ENCODE data around the gene MYO15A. TPM values are rescaled to one million over a fixed set of nuclear protein-coding genes. Genes with fewer than 3 reads are reported as not detected.

Gene MYO15A
- total RNA-seq, 1 donor from 2014 or later: 0.52 TPM

DNA sequence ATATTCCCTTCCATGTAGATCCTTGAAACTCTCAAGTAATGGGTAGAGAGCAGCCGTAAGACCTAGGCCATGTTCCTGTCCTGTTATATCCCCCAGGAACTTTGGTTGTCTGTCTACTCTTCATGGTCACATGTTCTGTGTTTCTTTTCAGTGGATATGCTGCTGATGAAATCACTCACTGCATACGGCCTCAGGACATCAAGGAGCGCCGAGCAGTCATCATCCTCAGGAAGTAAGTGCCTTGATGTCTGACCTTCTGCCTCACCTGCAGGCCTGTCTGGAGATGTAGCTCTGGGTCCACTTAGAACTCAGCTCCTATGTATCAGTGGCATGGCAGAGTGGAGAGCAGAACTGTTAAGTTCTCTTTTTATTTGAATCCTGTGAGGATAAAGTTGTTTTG lies 86.2 kb downstream of the MYO15A start:
- TF ChIP-seq, protein P1, sequence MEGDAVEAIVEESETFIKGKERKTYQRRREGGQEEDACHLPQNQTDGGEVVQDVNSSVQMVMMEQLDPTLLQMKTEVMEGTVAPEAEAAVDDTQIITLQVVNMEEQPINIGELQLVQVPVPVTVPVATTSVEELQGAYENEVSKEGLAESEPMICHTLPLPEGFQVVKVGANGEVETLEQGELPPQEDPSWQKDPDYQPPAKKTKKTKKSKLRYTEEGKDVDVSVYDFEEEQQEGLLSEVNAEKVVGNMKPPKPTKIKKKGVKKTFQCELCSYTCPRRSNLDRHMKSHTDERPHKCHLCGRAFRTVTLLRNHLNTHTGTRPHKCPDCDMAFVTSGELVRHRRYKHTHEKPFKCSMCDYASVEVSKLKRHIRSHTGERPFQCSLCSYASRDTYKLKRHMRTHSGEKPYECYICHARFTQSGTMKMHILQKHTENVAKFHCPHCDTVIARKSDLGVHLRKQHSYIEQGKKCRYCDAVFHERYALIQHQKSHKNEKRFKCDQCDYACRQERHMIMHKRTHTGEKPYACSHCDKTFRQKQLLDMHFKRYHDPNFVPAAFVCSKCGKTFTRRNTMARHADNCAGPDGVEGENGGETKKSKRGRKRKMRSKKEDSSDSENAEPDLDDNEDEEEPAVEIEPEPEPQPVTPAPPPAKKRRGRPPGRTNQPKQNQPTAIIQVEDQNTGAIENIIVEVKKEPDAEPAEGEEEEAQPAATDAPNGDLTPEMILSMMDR (IDR thresholded peaks at IDR 0.05): no peak
- H3K4me3 Mint-ChIP-seq (ENCODE audit: unreplicated experiment): no peak overlapping the region
- H3K4me1 Mint-ChIP-seq (ENCODE audit: low read depth): peaks cover 35% of the 10 kb centered on the region
- H3K27me3 Mint-ChIP-seq (ENCODE audit: low read depth): no peaks in the 10 kb centered on the region
- no peak for DNase-seq (ENCODE audit: low spot score)
- no peak overlapping the region for H3K27ac Mint-ChIP-seq (ENCODE audit: unreplicated experiment)
- H3K36me3 Mint-ChIP-seq (ENCODE audit: low read depth): peaks cover 25% of the 10 kb centered on the region
- no peaks in the 10 kb centered on the region for H3K9me3 Mint-ChIP-seq (ENCODE audit: low read depth)

DNA sequence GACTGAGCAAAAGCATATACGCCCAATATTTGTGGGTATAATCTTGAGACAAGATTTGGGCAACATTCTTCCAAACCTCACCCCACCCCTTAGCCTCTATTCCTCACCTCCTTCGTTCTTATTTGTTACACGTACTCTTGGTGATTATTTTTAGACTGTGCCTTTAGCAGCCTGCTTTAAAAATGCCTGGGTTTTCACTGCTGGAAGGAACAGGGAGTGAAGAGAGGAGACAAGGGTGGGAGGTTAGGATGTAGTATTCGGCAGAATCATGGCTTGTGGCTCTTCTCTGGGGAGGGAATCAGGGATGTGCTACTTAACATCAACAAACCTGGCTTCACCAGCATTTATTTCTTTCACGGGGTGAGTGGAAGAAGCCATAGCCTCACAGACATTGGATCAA lies 86.7 kb downstream of the MYO15A start:
- TF ChIP-seq, protein P1 (IDR thresholded peaks at IDR 0.05): no peak
- Mint-ChIP-seq H3K27ac (ENCODE audit: unreplicated experiment) (peak overlapping the region; percentile 5), H3K27me3 (ENCODE audit: low read depth) (no peaks in the 10 kb centered on the region), H3K4me3 (ENCODE audit: unreplicated experiment) (no peak overlapping the region), H3K4me1 (ENCODE audit: low read depth) (peaks cover 32% of the 10 kb centered on the region), H3K36me3 (ENCODE audit: low read depth) (peaks cover 25% of the 10 kb centered on the region), H3K9me3 (ENCODE audit: low read depth) (no peaks in the 10 kb centered on the region)
- DNase-seq (ENCODE audit: low spot score): no peak

DNA sequence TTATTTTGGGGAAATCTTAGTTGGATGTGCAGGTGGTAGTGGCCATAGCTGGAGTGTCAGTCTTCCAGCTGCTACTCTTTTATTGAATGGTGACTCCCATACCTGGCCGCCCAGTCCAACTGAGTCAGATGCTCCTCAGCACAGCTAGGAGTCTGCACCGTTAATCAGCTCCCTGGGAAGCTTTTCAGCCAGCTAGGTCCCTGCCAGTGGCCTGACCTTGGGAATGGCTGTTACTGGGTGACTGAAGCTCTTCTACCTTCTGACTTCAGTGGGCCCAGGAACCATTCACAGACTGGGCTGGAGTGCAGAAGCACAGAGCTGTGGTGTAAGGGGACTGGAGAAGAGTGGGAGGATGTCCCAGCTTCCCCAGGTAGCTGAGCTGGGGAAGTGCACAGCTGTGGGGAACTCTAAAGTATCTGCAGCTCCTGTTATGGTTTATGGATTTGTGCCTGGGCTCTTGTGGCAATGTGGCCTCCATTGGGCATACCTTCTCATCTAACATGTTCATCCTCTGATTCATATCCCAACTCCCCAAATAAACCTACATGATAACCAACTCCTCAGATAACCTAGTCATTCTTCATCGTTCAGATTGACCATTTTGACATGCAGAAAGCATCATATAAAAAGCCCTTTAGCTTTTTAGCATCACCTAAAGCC lies 89.1 kb downstream of the MYO15A start:
- H3K4me1 Mint-ChIP-seq (ENCODE audit: low read depth): peaks cover 13% of the 10 kb centered on the region
- no peak overlapping the region for H3K27ac Mint-ChIP-seq (ENCODE audit: unreplicated experiment)
- TF ChIP-seq, protein P1 (IDR thresholded peaks at IDR 0.05): no peak
- peaks cover 26% of the 10 kb centered on the region for H3K36me3 Mint-ChIP-seq (ENCODE audit: low read depth)
- no peak overlapping the region for H3K4me3 Mint-ChIP-seq (ENCODE audit: unreplicated experiment)
- DNase-seq (ENCODE audit: low spot score): no peak
- no peaks in the 10 kb centered on the region for H3K27me3 Mint-ChIP-seq (ENCODE audit: low read depth)
- no peaks in the 10 kb centered on the region for H3K9me3 Mint-ChIP-seq (ENCODE audit: low read depth)

DNA sequence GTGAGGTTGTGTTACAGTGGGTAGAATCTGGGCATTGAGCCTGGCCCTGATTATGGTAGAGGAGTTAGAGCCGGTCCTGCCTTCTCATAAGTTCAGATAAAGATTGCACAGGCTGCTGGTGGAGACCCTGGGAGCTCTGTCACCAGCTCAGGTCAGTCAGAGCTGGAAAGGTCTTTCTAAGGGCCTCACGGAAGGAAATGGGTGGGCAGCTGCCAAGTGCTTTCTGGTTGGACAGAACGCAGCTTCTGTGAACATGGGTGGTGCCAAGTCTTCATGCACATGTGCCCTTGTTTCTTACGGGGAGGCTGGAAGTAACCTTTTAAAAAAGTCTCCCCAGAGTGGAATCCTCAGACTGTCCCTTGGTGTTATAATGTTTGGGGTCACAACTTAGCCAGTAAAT lies 90.0 kb downstream of the MYO15A start:
- TF ChIP-seq, protein P1 (IDR thresholded peaks at IDR 0.05): no peak
- Mint-ChIP-seq H3K4me1 (ENCODE audit: low read depth) (peaks cover 13% of the 10 kb centered on the region), H3K27me3 (ENCODE audit: low read depth) (no peaks in the 10 kb centered on the region), H3K27ac (ENCODE audit: unreplicated experiment) (no peak overlapping the region), H3K9me3 (ENCODE audit: low read depth) (no peaks in the 10 kb centered on the region), H3K4me3 (ENCODE audit: unreplicated experiment) (no peak overlapping the region), H3K36me3 (ENCODE audit: low read depth) (peaks cover 26% of the 10 kb centered on the region)
- DNase-seq (ENCODE audit: low spot score): no peak

DNA sequence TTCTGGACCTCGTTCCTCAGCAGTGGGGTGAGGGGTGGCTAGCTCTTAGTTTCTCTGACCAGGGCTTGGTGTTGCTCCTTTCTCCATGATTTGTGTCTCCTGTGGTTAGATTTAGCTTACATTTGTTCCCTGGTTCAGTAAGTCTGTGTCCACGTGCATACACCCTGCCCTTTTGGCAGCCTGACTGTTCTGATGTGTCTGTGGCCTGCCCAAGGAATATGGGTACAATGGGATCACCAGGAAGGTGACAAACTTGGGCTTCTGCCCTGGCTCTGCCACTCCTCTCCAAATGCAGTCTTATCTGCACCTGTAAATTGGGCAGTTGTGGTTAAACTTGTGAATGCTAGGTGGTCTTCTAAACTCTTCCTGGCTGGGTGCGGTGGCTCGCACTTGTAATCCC lies 92.6 kb downstream of the MYO15A start:
- Mint-ChIP-seq H3K27ac (ENCODE audit: unreplicated experiment) (no peak overlapping the region), H3K4me3 (ENCODE audit: unreplicated experiment) (no peak overlapping the region), H3K27me3 (ENCODE audit: low read depth) (no peaks in the 10 kb centered on the region)

More for the DNA sequence above, 92.6 kb downstream of the MYO15A start:
- H3K4me1 Mint-ChIP-seq (ENCODE audit: low read depth): peaks cover 7% of the 10 kb centered on the region
- no peaks in the 10 kb centered on the region for H3K9me3 Mint-ChIP-seq (ENCODE audit: low read depth)
- peaks cover 16% of the 10 kb centered on the region for H3K36me3 Mint-ChIP-seq (ENCODE audit: low read depth)
- DNase-seq (ENCODE audit: low spot score): no peak
- TF ChIP-seq, protein P1 (IDR thresholded peaks at IDR 0.05): no peak

Measured in chondrocyte (in vitro differentiated cells).